ENCODE results near the gene SLC25A42. TPM values are rescaled to one million over a fixed set of nuclear protein-coding genes. Genes with fewer than 3 reads are reported as not detected.
"Not testable (repeated sequence)": the region's sequence is repeated elsewhere in the genome, so short reads cannot be mapped to it uniquely, and the experiment has no call there.

SLC25A42 gene
- total and polyA plus RNA-seq, 2 experiments from 2014 or later = 13.8 to 23.2 TPM

DNA sequence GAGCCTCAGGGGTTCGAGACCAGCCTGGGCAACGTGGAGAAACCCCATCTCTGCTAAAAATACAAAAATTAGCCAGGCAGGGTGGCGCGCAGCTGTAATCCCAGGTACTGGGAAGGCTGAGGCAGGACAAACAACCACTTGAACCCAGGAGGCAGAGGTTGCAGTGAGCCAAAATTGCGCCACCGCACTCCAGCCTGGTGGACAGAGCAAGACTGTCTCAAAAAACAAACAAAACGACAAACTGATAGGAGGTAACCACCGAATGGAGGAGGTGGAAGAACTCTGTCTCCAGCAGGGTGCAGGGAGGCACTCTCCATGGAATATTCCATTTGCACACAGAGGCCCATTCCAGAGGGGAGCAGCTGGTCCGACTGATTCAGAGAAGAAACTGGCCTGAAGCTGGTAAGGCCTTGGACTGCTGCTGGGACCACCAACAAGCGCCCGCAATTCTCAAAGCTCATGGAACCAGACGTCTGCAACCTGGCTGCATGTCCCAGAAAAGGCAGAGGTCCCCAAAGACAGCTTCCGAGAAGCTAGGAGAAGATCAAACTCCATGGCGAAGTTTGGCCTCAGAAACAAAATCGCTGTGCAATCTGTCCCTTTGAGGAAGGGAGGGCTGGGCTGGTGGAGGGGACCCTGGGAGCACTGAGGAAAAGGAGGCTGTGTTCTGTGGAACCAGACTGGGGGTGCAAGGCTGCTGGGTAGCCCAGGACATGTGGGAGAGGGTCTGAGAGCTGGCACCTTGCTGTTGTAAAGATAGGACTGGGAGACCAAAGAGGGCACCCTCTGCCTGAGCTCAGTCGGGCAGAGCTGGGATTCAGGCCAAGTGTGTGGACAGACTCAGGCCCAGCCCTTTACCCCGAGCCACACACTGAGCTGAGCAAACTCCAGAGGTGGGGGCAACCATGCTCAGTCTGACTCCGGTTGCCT lies 35.2 kb downstream of the SLC25A42 start:
- H4K20me1 ChIP-seq (ENCODE audit: insufficient read depth, poor library complexity, severe bottlenecking) = no peaks in the 10 kb centered on the region

DNA sequence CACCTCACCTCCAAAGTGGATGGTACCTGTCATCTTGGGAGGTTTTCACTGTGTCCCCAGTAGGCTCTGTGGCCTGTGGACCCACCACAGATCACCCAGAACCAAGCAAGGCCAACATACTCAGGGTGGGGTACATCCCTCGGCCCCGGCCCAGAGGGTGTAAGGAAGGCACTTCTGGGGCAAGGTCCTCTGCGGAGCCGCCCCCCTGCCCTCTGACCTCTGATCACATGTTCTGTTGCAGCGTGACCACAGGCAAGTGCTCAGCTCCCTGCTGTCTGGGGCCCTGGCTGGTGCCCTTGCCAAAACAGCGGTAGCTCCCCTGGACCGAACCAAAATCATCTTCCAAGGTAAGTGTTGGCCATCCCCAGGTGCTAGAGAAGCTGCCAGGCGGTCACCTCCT lies 37.7 kb downstream of the SLC25A42 start:
- H3K27ac ChIP-seq = no peak overlapping the region
- no peak for DNase-seq (ENCODE audit: low spot score)
- no peaks in the 10 kb centered on the region for H3K9me3 ChIP-seq (ENCODE audit: low read depth)
- H3K9me2 ChIP-seq (replicated peaks; ENCODE audit: insufficient read depth) = no peaks in the 10 kb centered on the region
- H3K4me3 ChIP-seq = no peak overlapping the region
- H3K79me2 ChIP-seq = no peaks in the 10 kb centered on the region
- no peak overlapping the region for H3K4me2 ChIP-seq
- no peaks in the 10 kb centered on the region for H3K27me3 ChIP-seq
- H2AFZ ChIP-seq = no peak overlapping the region
- H3K4me1 ChIP-seq (ENCODE audit: insufficient read depth) = peaks cover 18% of the 10 kb centered on the region
- H3K36me3 ChIP-seq (replicated peaks; ENCODE audit: insufficient read depth, low read depth) = no peaks in the 10 kb centered on the region
- no peak for TF ChIP-seq CTCF (IDR thresholded peaks at IDR 0.05; ENCODE audit: poor library complexity)
- TF ChIP-seq EZH2 (IDR thresholded peaks at IDR 0.05; ENCODE audit: borderline replicate concordance) = no peak
- WGBS (ENCODE audit: low lambda C conversion rate, missing lambda C conversion rate) = 85% methylated on average over 8 of the region's 8 CpGs
- H4K20me1 ChIP-seq (ENCODE audit: insufficient read depth, poor library complexity, severe bottlenecking) = no peaks in the 10 kb centered on the region

More for the DNA sequence above, 35.2 kb downstream of the SLC25A42 start:
- 82% methylated on average over 18 of the region's 18 CpGs for WGBS (ENCODE audit: low lambda C conversion rate, missing lambda C conversion rate)
- no peaks in the 10 kb centered on the region for H3K79me2 ChIP-seq
- H3K4me3 ChIP-seq = no peak overlapping the region
- no peaks in the 10 kb centered on the region for H3K27me3 ChIP-seq
- H2AFZ ChIP-seq = no peak overlapping the region
- no peak for TF ChIP-seq EZH2 (IDR thresholded peaks at IDR 0.05; ENCODE audit: borderline replicate concordance)
- no peak for TF ChIP-seq CTCF (IDR thresholded peaks at IDR 0.05; ENCODE audit: poor library complexity)
- TF ChIP-seq EZH2phosphoT487 (IDR thresholded peaks at IDR 0.05; ENCODE audit: low read depth, severe bottlenecking, unreplicated experiment) = no peak
- no peaks in the 10 kb centered on the region for H3K9me3 ChIP-seq (ENCODE audit: low read depth)
- H3K4me2 ChIP-seq = no peak overlapping the region
- DNase-seq (ENCODE audit: low spot score) = peak; percentile 54
- H3K9me2 ChIP-seq (replicated peaks; ENCODE audit: insufficient read depth) = no peaks in the 10 kb centered on the region
- peaks cover 28% of the 10 kb centered on the region for H3K4me1 ChIP-seq (ENCODE audit: insufficient read depth)
- no peaks in the 10 kb centered on the region for H3K36me3 ChIP-seq (replicated peaks; ENCODE audit: insufficient read depth, low read depth)
- peak overlapping the region; percentile 93 for H3K27ac ChIP-seq

DNA sequence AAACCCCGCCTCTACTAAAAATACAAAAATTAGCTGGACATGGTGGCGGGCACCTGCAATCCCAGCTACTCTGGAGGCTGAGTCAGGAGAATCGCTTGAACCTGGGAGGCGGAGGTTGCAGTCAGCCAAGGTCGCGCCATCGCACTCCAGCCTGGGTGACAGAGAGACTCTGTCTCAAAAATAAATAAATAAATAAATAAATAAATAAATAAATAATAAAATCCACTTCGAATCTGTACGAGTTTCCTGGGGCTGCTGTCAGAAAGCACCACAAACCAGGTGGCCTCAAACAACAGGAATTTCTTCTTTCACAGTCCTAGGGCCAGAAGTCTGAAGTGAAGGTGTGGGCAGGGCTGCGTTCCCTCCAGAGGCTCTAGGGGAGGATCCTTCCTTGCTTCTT lies 38.8 kb downstream of the SLC25A42 start:
- not testable (repeated sequence) for H3K4me2 ChIP-seq; H4K20me1 ChIP-seq (ENCODE audit: insufficient read depth, poor library complexity, severe bottlenecking); H3K9me2 ChIP-seq (replicated peaks; ENCODE audit: insufficient read depth); H3K4me3 ChIP-seq; DNase-seq (ENCODE audit: low spot score); H3K36me3 ChIP-seq (replicated peaks; ENCODE audit: insufficient read depth, low read depth); H3K27me3 ChIP-seq; H3K79me2 ChIP-seq; H3K27ac ChIP-seq; H3K9me3 ChIP-seq (ENCODE audit: low read depth); H2AFZ ChIP-seq
- peaks cover 10% of the 10 kb centered on the region for H3K4me1 ChIP-seq (ENCODE audit: insufficient read depth)
- WGBS (ENCODE audit: low lambda C conversion rate, missing lambda C conversion rate) = 98% methylated on average over 10 of the region's 10 CpGs

DNA sequence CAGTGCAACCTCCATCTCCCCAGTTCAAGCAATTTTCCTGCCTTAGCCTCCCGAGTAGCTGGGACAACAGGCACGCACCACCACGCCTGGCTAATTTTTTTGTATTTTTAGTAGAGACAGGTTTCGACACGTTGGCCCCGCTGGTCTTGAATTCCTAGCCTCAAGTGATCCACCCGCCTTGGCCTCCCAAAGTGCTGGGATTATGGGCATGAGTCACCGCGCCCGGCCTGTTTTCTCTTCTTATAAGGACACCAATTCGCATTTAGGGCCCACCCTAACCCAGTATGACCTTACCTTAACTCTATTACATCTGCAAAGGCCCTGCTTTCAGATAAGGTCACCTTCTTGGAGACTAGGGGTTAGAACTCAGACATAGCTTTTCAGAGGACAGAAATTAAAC lies 39.4 kb downstream of the SLC25A42 start:
- peaks cover 9% of the 10 kb centered on the region for H3K4me1 ChIP-seq (ENCODE audit: insufficient read depth)
- no peaks in the 10 kb centered on the region for H3K9me3 ChIP-seq (ENCODE audit: low read depth)
- H3K4me2 ChIP-seq = no peak overlapping the region
- H3K36me3 ChIP-seq (replicated peaks; ENCODE audit: insufficient read depth, low read depth) = no peaks in the 10 kb centered on the region
- H3K4me3 ChIP-seq = no peak overlapping the region
- no peaks in the 10 kb centered on the region for H3K27me3 ChIP-seq
- no peak for TF ChIP-seq EZH2 (IDR thresholded peaks at IDR 0.05; ENCODE audit: borderline replicate concordance)
- no peak for TF ChIP-seq CTCF (IDR thresholded peaks at IDR 0.05; ENCODE audit: poor library complexity)
- TF ChIP-seq EZH2phosphoT487 (IDR thresholded peaks at IDR 0.05; ENCODE audit: low read depth, severe bottlenecking, unreplicated experiment) = no peak
- H3K79me2 ChIP-seq = no peaks in the 10 kb centered on the region
- no peak overlapping the region for H2AFZ ChIP-seq
- no peaks in the 10 kb centered on the region for H4K20me1 ChIP-seq (ENCODE audit: insufficient read depth, poor library complexity, severe bottlenecking)
- no peak overlapping the region for H3K27ac ChIP-seq
- no peak for DNase-seq (ENCODE audit: low spot score)
- WGBS (ENCODE audit: low lambda C conversion rate, missing lambda C conversion rate) = 93% methylated on average over 11 of the region's 11 CpGs
- no peaks in the 10 kb centered on the region for H3K9me2 ChIP-seq (replicated peaks; ENCODE audit: insufficient read depth)
